CD4-positive, alpha-beta T cell treated with Interferon alpha-2 for 1 hour (primary cell): Measurements from ENCODE around the gene ADCY5.

Experiments used
- DNase-seq, 2 donors: peaks; one replicate each; pipeline ENCODE4 v3.0.0-alpha.2; 2020 to 2022

The ADCY5 gene

GRCh38 chr3:123404391-123404790 is 44.5 kb downstream of the ADCY5 start:
- DNase-seq: no peak

- no peak for DNase-seq
Measured at GRCh38 chr3:123401836-123402530, 46.9 kb downstream of the ADCY5 start.

- DNase-seq: no peak
Measured at GRCh38 chr3:123400169-123400568, 48.7 kb downstream of the ADCY5 start.

- DNase-seq: no peak
Measured at GRCh38 chr3:123399653-123400052, 49.2 kb downstream of the ADCY5 start.

- no peak for DNase-seq
Measured at GRCh38 chr3:123397921-123398785, 50.7 kb downstream of the ADCY5 start.

GRCh38 chr3:123397050-123397590 is 51.8 kb downstream of the ADCY5 start:
- no peak for DNase-seq

GRCh38 chr3:123396171-123397049 is 52.5 kb downstream of the ADCY5 start:
- no peak for DNase-seq

GRCh38 chr3:123395235-123395634 is 53.7 kb downstream of the ADCY5 start:
- DNase-seq: no peak

GRCh38 chr3:123394391-123395020 is 54.4 kb downstream of the ADCY5 start:
- no peak for DNase-seq

GRCh38 chr3:123392871-123393620 is 55.8 kb downstream of the ADCY5 start:
- no peak for DNase-seq

- DNase-seq: no peak
Measured at GRCh38 chr3:123392368-123392767, 56.5 kb downstream of the ADCY5 start.

- no peak for DNase-seq
Measured at GRCh38 chr3:123390865-123391600, 57.9 kb downstream of the ADCY5 start.

- DNase-seq: no peak
Measured at GRCh38 chr3:123389628-123389918, 59.3 kb downstream of the ADCY5 start.

- DNase-seq: no peak
Measured at GRCh38 chr3:123388811-123389627, 59.9 kb downstream of the ADCY5 start.

- DNase-seq: no peak
Measured at GRCh38 chr3:123388042-123388441, 60.8 kb downstream of the ADCY5 start.

GRCh38 chr3:123387532-123387931 is 61.4 kb downstream of the ADCY5 start:
- no peak for DNase-seq

GRCh38 chr3:123386477-123387040 is 62.3 kb downstream of the ADCY5 start:
- DNase-seq: no peak

GRCh38 chr3:123385981-123386380 is 62.9 kb downstream of the ADCY5 start:
- no peak for DNase-seq

GRCh38 chr3:123385499-123385898 is 63.4 kb downstream of the ADCY5 start:
- no peak for DNase-seq

- DNase-seq: no peak
Measured at GRCh38 chr3:123385001-123385401, 63.9 kb downstream of the ADCY5 start.
